Measurements from ENCODE around the gene TTC39C. TPM values are rescaled to one million over a fixed set of nuclear protein-coding genes. Genes with fewer than 3 reads are reported as not detected.
A peak's percentile ranks its signal among the peaks of the same experiment; 100 is the strongest.

The TTC39C gene
- total and polyA plus RNA-seq, 10 donors = 15.4 to 52.3 (median 29.3) TPM

GRCh38 chr18:24115628-24116027 lies 101.1 kb downstream of the TTC39C start:
- no peak for DNase-seq
- WGBS, 5 donors = 25 to 32% (median 26%) methylated on average over 2 of the region's 2 CpGs
- no peak overlapping the region for H3K4me3 ChIP-seq
- no peak overlapping the region for H3K27ac ChIP-seq
- peaks cover 0 to 63% (median 0%) of the 10 kb centered on the region in 6 donors for H3K36me3 ChIP-seq
- TF ChIP-seq CTCF (IDR thresholded peaks at IDR 0.05 in 8 of 11, conservative IDR thresholded peaks at IDR 0.05 in 3 of 11) (no peak), POLR2AphosphoS5 (IDR thresholded peaks at IDR 0.05) (no peak), POLR2A (IDR thresholded peaks at IDR 0.05) (no peak)
- H3K9me3 ChIP-seq = no peaks in the 10 kb centered on the region
- no peaks in the 10 kb centered on the region for H3K27me3 ChIP-seq (replicated peaks in 1 of 7)
- intact Hi-C loops (cut with DNase I; ENCODE audit: low total_unique reads) = loop anchor here (10.0 kb wide), 1 partner anchor 101 kb away; the partner anchor contains the start of gene TTC39C
- H3K4me1 ChIP-seq = peaks cover 0 to 25% (median 9%) of the 10 kb centered on the region in 6 donors

- Histone ChIP-seq H3K36me3 (peaks cover 0 to 85% (median 10%) of the 10 kb centered on the region in 6 donors), H3K4me1 (peaks cover 0 to 25% (median 9%) of the 10 kb centered on the region in 6 donors), H3K4me3 (no peak overlapping the region), H3K27me3 (replicated peaks in 1 of 7) (no peaks in the 10 kb centered on the region), H3K9me3 (no peaks in the 10 kb centered on the region), H3K27ac (no peak overlapping the region)
- 47 to 64% (median 60%) methylated on average over 8 of the region's 8 CpGs for WGBS, 5 donors
- intact Hi-C loops (cut with DNase I; ENCODE audit: low total_unique reads) = loop anchor here (10.0 kb wide), 1 partner anchor 104 kb away; the partner anchor contains the start of gene TTC39C
- peak; percentile 81 for DNase-seq
- no peak for TF ChIP-seq POLR2AphosphoS5 (IDR thresholded peaks at IDR 0.05)
- no peak for TF ChIP-seq POLR2A (IDR thresholded peaks at IDR 0.05)
- peak; percentile 79 to 96 (median 93) for TF ChIP-seq CTCF (IDR thresholded peaks at IDR 0.05 in 8 of 11, conservative IDR thresholded peaks at IDR 0.05 in 3 of 11)
Measured at GRCh38 chr18:24118750-24119577, 104.4 kb downstream of the TTC39C start.

- Histone ChIP-seq H3K27me3 (replicated peaks in 1 of 7) (no peaks in the 10 kb centered on the region), H3K36me3 (peaks cover 0 to 88% (median 17%) of the 10 kb centered on the region in 6 donors), H3K4me1 (peaks cover 0 to 13% (median 4%) of the 10 kb centered on the region in 6 donors), H3K4me3 (no peak overlapping the region), H3K9me3 (no peaks in the 10 kb centered on the region), H3K27ac (no peak overlapping the region)
- intact Hi-C loops (cut with DNase I; ENCODE audit: low total_unique reads) = no loop called here
- 91 to 95% (median 95%) methylated on average over 4 of the region's 4 CpGs for WGBS, 5 donors
- DNase-seq = no peak
- TF ChIP-seq POLR2AphosphoS5 (IDR thresholded peaks at IDR 0.05) (no peak), POLR2A (IDR thresholded peaks at IDR 0.05) (no peak), CTCF (IDR thresholded peaks at IDR 0.05 in 8 of 11, conservative IDR thresholded peaks at IDR 0.05 in 3 of 11) (no peak)
Measured at GRCh38 chr18:24120676-24121075, 106.1 kb downstream of the TTC39C start.

GRCh38 chr18:24121625-24122024 lies 107.1 kb downstream of the TTC39C start:
- H3K4me3 ChIP-seq = no peak overlapping the region
- no peaks in the 10 kb centered on the region for H3K27me3 ChIP-seq (replicated peaks in 1 of 7)
- intact Hi-C loops (cut with DNase I; ENCODE audit: low total_unique reads) = no loop called here
- H3K27ac ChIP-seq = no peak overlapping the region
- no peaks in the 10 kb centered on the region for H3K9me3 ChIP-seq
- WGBS, 5 donors = 90 to 96% (median 96%) methylated on average over 2 of the region's 2 CpGs
- peaks cover 0 to 8% (median 0%) of the 10 kb centered on the region in 6 donors for H3K4me1 ChIP-seq
- H3K36me3 ChIP-seq = peaks cover 0 to 91% (median 22%) of the 10 kb centered on the region in 6 donors
- DNase-seq = no peak
- TF ChIP-seq CTCF (IDR thresholded peaks at IDR 0.05 in 8 of 11, conservative IDR thresholded peaks at IDR 0.05 in 3 of 11) (no peak), POLR2AphosphoS5 (IDR thresholded peaks at IDR 0.05) (no peak)
